ENCODE results near the gene OLFML2A. TPM values are rescaled to one million over a fixed set of nuclear protein-coding genes. Genes with fewer than 3 reads are reported as not detected.

OLFML2A gene
- total and polyA plus RNA-seq, 2 of the 4 experiments (the other 2 are of a cell fraction) = 2.0 to 5.9 TPM

DNA sequence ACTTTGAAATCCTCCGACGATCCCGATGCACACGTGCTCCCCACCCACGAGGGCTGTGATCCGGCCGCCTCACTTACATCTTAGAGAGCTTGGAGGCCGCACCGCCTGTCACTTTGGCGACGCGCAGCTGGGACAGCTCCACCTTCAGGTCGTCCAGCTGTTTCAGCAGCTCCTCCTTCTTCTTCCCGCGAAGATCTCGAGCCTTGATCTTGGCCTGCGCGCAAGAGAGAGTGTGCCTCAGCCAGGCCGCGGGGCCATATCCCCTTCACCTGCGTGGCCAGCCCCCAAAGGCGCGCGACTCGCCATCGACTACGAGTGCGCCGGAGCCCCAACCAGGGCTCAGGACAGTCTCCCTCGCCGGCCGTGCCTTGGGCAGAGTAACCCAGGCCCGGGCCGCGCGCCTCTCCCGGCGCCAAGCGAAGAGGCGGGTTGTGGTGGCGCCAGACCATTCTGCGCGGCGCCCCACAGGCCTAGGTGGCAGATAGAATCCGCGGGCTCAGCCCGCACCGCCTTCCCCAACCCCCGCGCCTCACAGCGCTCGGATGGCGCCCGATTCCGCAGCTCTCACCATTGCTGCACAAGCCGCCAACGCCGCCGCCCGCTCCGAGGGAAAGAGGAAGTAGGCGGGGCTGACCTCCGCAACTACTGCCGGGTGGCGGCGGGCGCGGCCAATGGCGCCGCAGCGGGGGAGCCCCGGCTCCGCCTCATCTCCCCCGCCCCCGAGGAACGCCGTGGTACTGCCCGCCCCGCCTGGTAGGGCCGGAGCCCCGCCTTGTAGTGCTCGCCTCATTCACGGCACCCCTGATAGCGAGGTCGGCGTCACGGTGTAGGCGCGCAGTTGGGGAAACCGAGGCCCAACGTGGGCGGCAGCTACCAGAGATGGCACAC lies 84.7 kb downstream of the OLFML2A start, which contains the start of the genes ARPC5L and RPL35:
TSS of gene ARPC5L (plus strand) at position 789 of the 888 bp plus-strand sequence. CDS start 7,161 bp downstream, outside the sequence.
TSS of gene RPL35 (minus strand) at position 616 of the 888 bp plus-strand sequence. CDS start at position 571, 45 bp downstream.
- Histone ChIP-seq H3K23ac (ENCODE audit: low read depth, low read length) (peak within 1 kb of the TSS; percentile 95), H3K36me3 (ENCODE audit: control insufficient read depth, insufficient read depth, low read length) (peaks cover 44% of the 10 kb centered on the region), H3K27ac (ENCODE audit: insufficient read depth, low read length) (peak within 1 kb of the TSS; percentile 94), H3K4me2 (ENCODE audit: low read depth, low read length) (peak within 1 kb of the TSS; percentile 100), H2AK5ac (ENCODE audit: low read depth, low read length) (peak within 1 kb of the TSS; percentile 95), H4K20me1 (ENCODE audit: insufficient read depth, low read length) (peaks cover 52% of the 10 kb centered on the region), H3K4me1 (ENCODE audit: control insufficient read depth, insufficient read depth, low read length) (peaks cover 9% of the 10 kb centered on the region), H3K4ac (ENCODE audit: low read depth, low read length) (peak within 1 kb of the TSS; percentile 100), H2AK9ac (replicated peaks; ENCODE audit: low read depth, low read length, poor library complexity) (peak within 1 kb of the TSS; percentile 100), H4K91ac (ENCODE audit: insufficient read depth, low read depth, low read length) (peak within 1 kb of the TSS; percentile 88), H4K5ac (ENCODE audit: low read depth, low read length) (peak within 1 kb of the TSS; percentile 78), H2AFZ (replicated peaks; ENCODE audit: low read length, poor library complexity) (peak within 1 kb of the TSS; percentile 91), H4K8ac (ENCODE audit: low read depth in 2 of 2, low read length in 2 of 2) (peak within 1 kb of the TSS; percentile 88 to 95), H3K14ac (replicated peaks; ENCODE audit: low read depth, low read length) (peak within 1 kb of the TSS; percentile 100), H3K79me1 (ENCODE audit: low read depth in 1 of 2, low read length in 2 of 2) (peaks cover 13 to 42% of the 10 kb centered on the region in 2 experiments), H3K18ac (ENCODE audit: low read depth, low read length) (peak within 1 kb of the TSS; percentile 83), H3K9ac (ENCODE audit: low read depth, low read length) (peak within 1 kb of the TSS; percentile 96), H2BK5ac (ENCODE audit: low read depth, low read length, poor library complexity, severe bottlenecking) (peak within 1 kb of the TSS; percentile 91), H3K27me3 (ENCODE audit: control insufficient read depth, insufficient read depth, low read length) (no peaks in the 10 kb centered on the region), H2BK120ac (ENCODE audit: low read depth, low read length) (peak within 1 kb of the TSS; percentile 95), H3K9me3 (ENCODE audit: control insufficient read depth, insufficient read depth, low read length) (no peaks in the 10 kb centered on the region), H2BK15ac (ENCODE audit: low read depth, low read length) (peak within 1 kb of the TSS; percentile 31; the same call in 2 of the 3 replicates), H3K4me3 (ENCODE audit: insufficient read depth, low read depth, low read length) (peak within 1 kb of the TSS; percentile 78), H2BK20ac (ENCODE audit: low read depth, low read length) (peak within 1 kb of the TSS; percentile 86; the same call in 1 of the 2 replicates), H3K9me1 (ENCODE audit: insufficient read depth, low read length) (peaks cover 4% of the 10 kb centered on the region; the same call in 1 of the 2 replicates), H3K56ac (ENCODE audit: extremely low read depth, insufficient read depth, low read length) (peak within 1 kb of the TSS; percentile 42)
- BruUV-seq (replicated peaks) = no TSS peak
- ATAC-seq (ENCODE audit: low read depth) (peak; percentile 98), DNase-seq (peak; percentile 89)
- in situ Hi-C loops (cut with MboI; ENCODE audit: low sequenced_read_pairs) (loop anchor here (10.0 kb wide), 1 partner anchor 283 kb away; the partner anchor contains the start of gene SCAI), dilution Hi-C loops (cut with HindIII; ENCODE audit: low sequenced_read_pairs, unreplicated experiment) (no loop called here), intact Hi-C loops (cut with micrococcal nuclease) (no loop called here)
- ChIA-PET CTCF (interaction anchor here (0.9 to 1.3 kb wide), 2 partner anchors 9 to 84 kb away, joined by 3 to 5 read pairs; partner anchors contain the start of gene OLFML2A), POLR2A (ENCODE audit: unreplicated experiment) (no interaction called here)
- TF ChIP-seq POLR2A (IDR thresholded peaks at IDR 0.05; ENCODE audit: low read depth, low read length) (peak; percentile 95), BHLHE40 (IDR thresholded peaks at IDR 0.05; ENCODE audit: low read depth, low read length) (peak; percentile 97), RAD21 (IDR thresholded peaks at IDR 0.05; ENCODE audit: low read length) (no peak), MXI1 (IDR thresholded peaks at IDR 0.05; ENCODE audit: borderline replicate concordance, low read depth, low read length) (peak; percentile 96), MAZ (IDR thresholded peaks at IDR 0.05; ENCODE audit: borderline replicate concordance, low read depth, low read length) (peak; percentile 97; the same call in 1 of the 2 replicates), SMC3 (IDR thresholded peaks at IDR 0.05; ENCODE audit: low read depth, low read length) (no peak)
- TF ChIP-seq, protein P1, sequence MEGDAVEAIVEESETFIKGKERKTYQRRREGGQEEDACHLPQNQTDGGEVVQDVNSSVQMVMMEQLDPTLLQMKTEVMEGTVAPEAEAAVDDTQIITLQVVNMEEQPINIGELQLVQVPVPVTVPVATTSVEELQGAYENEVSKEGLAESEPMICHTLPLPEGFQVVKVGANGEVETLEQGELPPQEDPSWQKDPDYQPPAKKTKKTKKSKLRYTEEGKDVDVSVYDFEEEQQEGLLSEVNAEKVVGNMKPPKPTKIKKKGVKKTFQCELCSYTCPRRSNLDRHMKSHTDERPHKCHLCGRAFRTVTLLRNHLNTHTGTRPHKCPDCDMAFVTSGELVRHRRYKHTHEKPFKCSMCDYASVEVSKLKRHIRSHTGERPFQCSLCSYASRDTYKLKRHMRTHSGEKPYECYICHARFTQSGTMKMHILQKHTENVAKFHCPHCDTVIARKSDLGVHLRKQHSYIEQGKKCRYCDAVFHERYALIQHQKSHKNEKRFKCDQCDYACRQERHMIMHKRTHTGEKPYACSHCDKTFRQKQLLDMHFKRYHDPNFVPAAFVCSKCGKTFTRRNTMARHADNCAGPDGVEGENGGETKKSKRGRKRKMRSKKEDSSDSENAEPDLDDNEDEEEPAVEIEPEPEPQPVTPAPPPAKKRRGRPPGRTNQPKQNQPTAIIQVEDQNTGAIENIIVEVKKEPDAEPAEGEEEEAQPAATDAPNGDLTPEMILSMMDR (conservative IDR thresholded peaks at IDR 0.05; ENCODE audit: low read depth, low read length) = 0 out of 2 replicates have a peak, but pooled peaks have one; percentile 13
- 0% methylated on average over 71 of the region's 92 CpGs; no CpG with 5 or more reads in 1 of the 2 experiments for WGBS, 2 experiments (ENCODE audit: extremely low coverage in 2 of 2, insufficient read length in 1 of 2)
